Activated CD8-positive, alpha-beta memory T cell treated with anti-CD3 and anti-CD28 coated beads for 48 hours (primary cell): ENCODE measurements around the gene CRYBB3.

Experiments used
- DNase-seq, 3 experiments: peaks; one replicate each; pipeline ENCODE4 v3.0.0-alpha.2; 2020; ENCODE audit warnings: low read depth in 2 of 3, low spot score in 2 of 3

CRYBB3 gene

GRCh38 chr22:25199731-25200520 is at the start of gene CRYBB3:
TSS of gene CRYBB3 (plus strand) at chr22:25199858. CDS start at chr22:25201397, 1,539 bp downstream.
- no peak for DNase-seq

- DNase-seq: no peak
Measured at GRCh38 chr22:25153961-25154666, 45.5 kb upstream of the CRYBB3 start.

- no peak for DNase-seq
Measured at GRCh38 chr22:25154667-25154999, 45.0 kb upstream of the CRYBB3 start.

- no peak for DNase-seq
Measured at GRCh38 chr22:25156736-25157135, 42.9 kb upstream of the CRYBB3 start.

- no peak for DNase-seq
Measured at GRCh38 chr22:25159028-25159427, 40.6 kb upstream of the CRYBB3 start.

- DNase-seq: no peak
Measured at GRCh38 chr22:25160120-25160996, 39.3 kb upstream of the CRYBB3 start.

- DNase-seq: no peak
Measured at GRCh38 chr22:25161017-25161915, 38.4 kb upstream of the CRYBB3 start.

GRCh38 chr22:25161916-25162530 is 37.6 kb upstream of the CRYBB3 start:
- no peak for DNase-seq

GRCh38 chr22:25162561-25162960 is 37.1 kb upstream of the CRYBB3 start:
- DNase-seq: no peak

GRCh38 chr22:25165785-25166184 is 33.9 kb upstream of the CRYBB3 start:
- no peak for DNase-seq

- DNase-seq: no peak
Measured at GRCh38 chr22:25166266-25167040, 33.2 kb upstream of the CRYBB3 start.

- DNase-seq: no peak
Measured at GRCh38 chr22:25167082-25167481, 32.6 kb upstream of the CRYBB3 start.

- DNase-seq: no peak
Measured at GRCh38 chr22:25167834-25168601, 31.6 kb upstream of the CRYBB3 start.

GRCh38 chr22:25169278-25170031 is 30.2 kb upstream of the CRYBB3 start:
- DNase-seq: no peak

- DNase-seq: no peak
Measured at GRCh38 chr22:25170426-25170980, 29.2 kb upstream of the CRYBB3 start.

- no peak for DNase-seq
Measured at GRCh38 chr22:25172153-25172552, 27.5 kb upstream of the CRYBB3 start.

GRCh38 chr22:25174156-25174887 is 25.3 kb upstream of the CRYBB3 start:
- no peak for DNase-seq
